H1 (cell line): ENCODE measurements around the gene CUX1. TPM values are rescaled to one million over a fixed set of nuclear protein-coding genes. Genes with fewer than 3 reads are reported as not detected.

Experiments
- CTCF ChIA-PET: fragments of 300-600 bp; sonication (Branson Sonifier 250); formaldehyde crosslinking; loops from one replicate; lab custom pipeline; 2021; ENCODE audit not compliant: partially characterized antibody; lab: Charles Lee
- POLR2A ChIA-PET: fragments of 300-600 bp; sonication (Branson Sonifier 250); formaldehyde crosslinking; loops from one replicate; lab custom pipeline; 2021; ENCODE audit warnings: inconsistent platforms; ENCODE audit not compliant: partially characterized antibody; lab: Charles Lee
- DNase-seq, 2 experiments: peaks; one replicate each; pipeline versions ENCODE4 v3.0.0 to v3.0.0-alpha.2; 2010 to 2022; ENCODE audit warnings: low spot score in 2 of 2, low read depth in 1 of 2, mixed read lengths in 1 of 2
- FAIRE-seq: peaks from 2 replicates; lab custom pipeline; 2011; peaks lifted over from hg19 to GRCh38; lab: Jason Lieb, UNC
- H2AFZ ChIP-seq: 2 replicates; pipeline ENCODE4 v1.8.1; 2012; ENCODE audit warnings: low read length, inconsistent platforms
- H2AK5ac ChIP-seq: 2 replicates; pipeline ENCODE4 v1.6.1; 2013; ENCODE audit warnings: low read depth, low read length
- H2BK120ac ChIP-seq: replicated peaks from 2 replicates; pipeline ENCODE3; 2013; ENCODE audit warnings: low read depth, low read length, inconsistent platforms
- H2BK12ac ChIP-seq: 2 replicates; pipeline ENCODE4 v1.6.1; 2013; ENCODE audit warnings: low read depth, low read length
- H2BK15ac ChIP-seq: 2 replicates; pipeline ENCODE4 v1.6.1; 2013; ENCODE audit warnings: low read length
- H2BK20ac ChIP-seq: 2 replicates; pipeline ENCODE4 v1.6.1; 2013; ENCODE audit warnings: low read length
- H2BK5ac ChIP-seq: 2 replicates; pipeline ENCODE4 v1.6.1; 2013; ENCODE audit warnings: low read depth, low read length
- H3K14ac ChIP-seq: 2 replicates; pipeline ENCODE4 v1.6.1; 2013; ENCODE audit warnings: inconsistent platforms; ENCODE audit not compliant: insufficient read length
- H3K18ac ChIP-seq: 2 replicates; pipeline ENCODE4 v1.6.1; 2013; ENCODE audit warnings: low read length; ENCODE audit errors: extremely low read depth
- H3K23ac ChIP-seq: 2 replicates; pipeline ENCODE4 v1.6.1; 2013; ENCODE audit warnings: inconsistent platforms; ENCODE audit not compliant: insufficient read length
- H3K23me2 ChIP-seq: 2 replicates; pipeline ENCODE4 v1.6.1; 2013; ENCODE audit warnings: low read depth, low read length
- H3K27ac ChIP-seq: 2 replicates; pipeline ENCODE4 v1.6.1; 2011; ENCODE audit warnings: low read depth, low read length, inconsistent platforms
- H3K27me3 ChIP-seq, 4 experiments: replicated peaks in 1 of 4; 1 replicate in 1 of 4; 2 replicates in 3 of 4; pipeline versions ENCODE4 v1.6.1 to v1.8.1; 2011 to 2013; ENCODE audit warnings: low read length in 3 of 4, mild to moderate bottlenecking in 3 of 4, inconsistent platforms in 2 of 4, mixed read lengths in 2 of 4, moderate library complexity in 1 of 4; ENCODE audit not compliant: control insufficient read depth in 3 of 4, insufficient read depth in 3 of 4; ENCODE audit errors: extremely low read depth in 1 of 4
- H3K36me3 ChIP-seq, 4 experiments: 2 replicates each; pipeline versions ENCODE4 v1.6.1 to v1.8.1; 2011 to 2013; ENCODE audit warnings: mild to moderate bottlenecking in 4 of 4, low read length in 3 of 4, moderate library complexity in 2 of 4, control low read depth in 1 of 4, inconsistent platforms in 1 of 4; ENCODE audit not compliant: insufficient read depth in 4 of 4, control insufficient read depth in 2 of 4
- H3K4ac ChIP-seq: replicated peaks from 2 replicates; pipeline ENCODE3; 2013; ENCODE audit warnings: low read length, low read depth, mixed read lengths, inconsistent platforms; ENCODE audit not compliant: insufficient read length
- H3K4me1 ChIP-seq, 4 experiments: replicated peaks in 1 of 4; 1 replicate in 1 of 4; 2 replicates in 3 of 4; pipeline versions ENCODE4 v1.6.1 to v1.8.1; 2011 to 2013; ENCODE audit warnings: low read length in 3 of 4, inconsistent platforms in 2 of 4, mixed read lengths in 1 of 4; ENCODE audit not compliant: insufficient read depth in 4 of 4, control insufficient read depth in 3 of 4
- H3K4me2 ChIP-seq, 2 experiments: 2 replicates each; pipeline versions ENCODE4 v1.6.1 to v1.8.1; 2011 to 2013; ENCODE audit warnings: low read depth in 2 of 2, low read length in 2 of 2, control low read depth in 1 of 2, inconsistent platforms in 1 of 2, mild to moderate bottlenecking in 1 of 2; ENCODE audit not compliant: insufficient read depth in 1 of 2
- H3K4me3 ChIP-seq, 4 experiments: fragments of 200-600, 300-600 bp in 1 of 4; sonication (generic), shearing (Covaris generic), sonication (Bioruptor Twin) in 1 of 4; 2 replicates each; pipeline versions ENCODE4 v1.5.1 to v1.8.1; 2011 to 2016; ENCODE audit warnings: low read length in 4 of 4, low read depth in 3 of 4, control low read depth in 2 of 4, inconsistent platforms in 2 of 4, mild to moderate bottlenecking in 2 of 4, mixed read lengths in 1 of 4, moderate library complexity in 1 of 4; ENCODE audit not compliant: insufficient read depth in 2 of 4; ENCODE audit errors: extremely low read depth in 1 of 4
- H3K56ac ChIP-seq: replicated peaks from 2 replicates; pipeline ENCODE3; 2013; ENCODE audit warnings: low read depth, mild to moderate bottlenecking, mixed read lengths, low read length, inconsistent platforms; ENCODE audit not compliant: insufficient read length
- H3K79me1 ChIP-seq: 2 replicates; pipeline ENCODE4 v1.6.1; 2013; ENCODE audit warnings: low read depth, low read length, control low read depth
- H3K79me2 ChIP-seq, 2 experiments: 2 replicates each; pipeline versions ENCODE4 v1.6.1 to v1.8.1; 2012 to 2013; ENCODE audit warnings: low read length in 2 of 2, mild to moderate bottlenecking in 2 of 2, inconsistent platforms in 1 of 2; ENCODE audit not compliant: insufficient read depth in 2 of 2, control insufficient read depth in 1 of 2
- H3K9ac ChIP-seq, 4 experiments: replicated peaks in 1 of 4; 1 replicate in 1 of 4; 2 replicates in 3 of 4; pipeline versions ENCODE4 v1.6.1 to v1.8.1; 2011 to 2013; ENCODE audit warnings: low read depth in 3 of 4, low read length in 3 of 4, control low read depth in 2 of 4, mild to moderate bottlenecking in 2 of 4, moderate library complexity in 2 of 4, inconsistent platforms in 1 of 4; ENCODE audit errors: extremely low read depth in 1 of 4
- H3K9me3 ChIP-seq, 2 experiments: 2 replicates each; pipeline versions ENCODE4 v1.6.1 to v1.8.1; 2012 to 2013; ENCODE audit warnings: mild to moderate bottlenecking in 2 of 2, moderate library complexity in 2 of 2, control low read depth in 1 of 2, inconsistent platforms in 1 of 2, low read depth in 1 of 2, low read length in 1 of 2, mixed read lengths in 1 of 2; ENCODE audit not compliant: insufficient read depth in 2 of 2
- H4K20me1 ChIP-seq, 2 experiments: replicated peaks in 1 of 2; 2 replicates each; pipeline versions ENCODE3 to v1.8.1; 2011 to 2013; ENCODE audit warnings: inconsistent platforms in 2 of 2, low read length in 2 of 2, mild to moderate bottlenecking in 1 of 2; ENCODE audit not compliant: insufficient read depth in 2 of 2, control insufficient read depth in 1 of 2
- H4K5ac ChIP-seq: 2 replicates; pipeline ENCODE4 v1.6.1; 2013; ENCODE audit warnings: low read length, low read depth, mixed read lengths, inconsistent platforms; ENCODE audit not compliant: insufficient read length
- H4K8ac ChIP-seq: 2 replicates; pipeline ENCODE4 v1.8.0; 2013; ENCODE audit warnings: mild to moderate bottlenecking, moderate library complexity, low read length, inconsistent platforms; ENCODE audit not compliant: insufficient read depth; ENCODE audit errors: extremely low read depth
- H4K91ac ChIP-seq: replicated peaks from 2 replicates; pipeline ENCODE3; 2013; ENCODE audit warnings: low read length, mixed read lengths, inconsistent platforms; ENCODE audit not compliant: insufficient read length
- GABPA ChIP-seq: IDR thresholded peaks from 2 replicates; pipeline ENCODE4 v1.6.1; 2011; ENCODE audit warnings: mild to moderate bottlenecking, low read length, moderate library complexity, borderline replicate concordance; ENCODE audit not compliant: insufficient read depth
- KDM5A ChIP-seq: fragments of 200-600 bp; IDR thresholded peaks from 2 replicates; pipeline ENCODE4 v1.7.1; 2012; ENCODE audit warnings: mild to moderate bottlenecking, low read length, inconsistent platforms, mixed read lengths
- NANOG ChIP-seq: IDR thresholded peaks from 2 replicates; pipeline ENCODE4 v1.6.1; 2011; ENCODE audit warnings: low read length, low read depth, mild to moderate bottlenecking, inconsistent platforms; ENCODE audit not compliant: insufficient read depth, poor library complexity, severe bottlenecking
- RNF2 ChIP-seq: fragments of 200-900, 300-1000 bp; sonication (generic); IDR thresholded peaks from 2 replicates; pipeline ENCODE4 v1.7.1; 2016; ENCODE audit warnings: borderline replicate concordance, low read depth, mild to moderate bottlenecking, antibody characterized with exemption, low read length; ENCODE audit not compliant: poor library complexity, severe bottlenecking; ENCODE audit errors: missing control alignments
- SP2 ChIP-seq: IDR thresholded peaks from 2 replicates; pipeline ENCODE4 v1.6.1; 2012; ENCODE audit warnings: mild to moderate bottlenecking, low read length, inconsistent platforms
- SRF ChIP-seq: IDR thresholded peaks from 2 replicates; pipeline ENCODE4 v1.6.1; 2011; ENCODE audit warnings: mild to moderate bottlenecking, low read depth, low read length, moderate library complexity
- WGBS, 2 experiments: shearing (Covaris generic) in 1 of 2; methylation state at CpG; one replicate each; pipeline versions ENCODE4 v1.1.6 to v1.1.7; 2013 to 2015; ENCODE audit warnings: low lambda C conversion rate in 2 of 2, mixed read lengths in 2 of 2, inconsistent platforms in 1 of 2, low coverage in 1 of 2, missing lambda C conversion rate in 1 of 2; ENCODE audit not compliant: insufficient replicate concordance in 2 of 2, insufficient coverage in 1 of 2, insufficient read length in 1 of 2; ENCODE audit errors: extremely low coverage in 1 of 2, missing lambda C conversion rate in 1 of 2; 5-methylcytosine and 5-hydroxymethylcytosine counted together
- polyA plus RNA-seq, 7 experiments: library from polyadenylated mRNA; depleted of rRNA in 3 of 7; stranded (reverse) in 5 of 7; unstranded in 2 of 7; fragments of >200 nt in 5 of 7; fragments of 200-250 nt in 2 of 7; gene quantifications; 1 replicate in 5 of 7; 2 replicates in 1 of 7; 4 replicates in 1 of 7; pipeline versions ENCODE4 v1.2.1 to v1.2.3, GENCODE V29; 2011 to 2013; ENCODE audit warnings: missing spikeins in 2 of 7, mixed read lengths in 2 of 7
- total RNA-seq: library from RNA; stranded (reverse); fragmentation: NEBNext Ultra II Directional; extraction: Animal tissue kit (Norgen Biotek cat#: 25700); gene quantifications from 2 replicates; pipeline ENCODE4 v1.2.1, GENCODE V29; 2021

Gene CUX1
- total and polyA plus RNA-seq, 2 of the 8 experiments (the other 6 are each of a cell fraction or from before 2014, with no cell fraction given): 21.6 to 65.9 TPM

DNA sequence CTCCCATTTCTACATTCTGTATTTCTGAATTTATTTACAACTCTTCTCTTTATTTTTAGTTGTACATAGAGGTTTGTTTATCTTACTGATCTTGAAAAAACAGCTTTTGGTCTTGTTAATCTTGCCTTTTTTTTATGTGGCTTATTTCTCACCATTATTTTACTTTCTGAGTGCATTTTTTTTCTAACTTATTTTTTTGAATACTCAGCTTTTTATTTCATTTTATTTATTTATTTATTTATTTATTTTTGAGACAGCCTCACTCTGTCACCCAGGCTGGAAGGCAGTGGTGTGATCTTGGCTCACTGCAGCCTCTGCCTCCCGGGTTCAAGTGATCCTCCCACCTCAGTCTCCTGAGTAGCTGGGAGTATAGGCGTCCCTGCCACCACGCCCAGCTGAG lies 23.9 kb downstream of the CUX1 start:
- no peaks in the 10 kb centered on the region for H3K36me3 ChIP-seq
- DNase-seq: no peak
- H2BK20ac ChIP-seq: no peak overlapping the region
- FAIRE-seq: no peak
- peaks cover 13% of the 10 kb centered on the region for H3K79me1 ChIP-seq
- H2AK5ac ChIP-seq: no peak overlapping the region
- H2BK5ac ChIP-seq: no peak overlapping the region
- H3K23me2 ChIP-seq: no peaks in the 10 kb centered on the region; the same call in 1 of the 2 replicates
- no peak overlapping the region for H4K5ac ChIP-seq
- 79% methylated on average over 3 of the region's 3 CpGs; no CpG with 5 or more reads in 1 of the 2 experiments for WGBS, 2 experiments
- no peak overlapping the region for H3K56ac ChIP-seq
- no peak overlapping the region for H3K18ac ChIP-seq
- TF ChIP-seq NANOG: no peak
- TF ChIP-seq RNF2: no peak
- TF ChIP-seq GABPA: no peak
- TF ChIP-seq SP2: no peak
- TF ChIP-seq KDM5A: no peak
- TF ChIP-seq SRF: no peak
- H3K4me2 ChIP-seq: no peak overlapping the region
- H3K23ac ChIP-seq: no peak overlapping the region
- no peak overlapping the region for H2AFZ ChIP-seq
- peaks cover under 1 to 2% of the 10 kb centered on the region in 2 experiments; a peak in 1 of 4 replicates for H3K9me3 ChIP-seq
- H3K9ac ChIP-seq: no peak overlapping the region
- H3K14ac ChIP-seq: no peak overlapping the region
- H3K27ac ChIP-seq: no peak overlapping the region
- peaks cover 2 to 16% of the 10 kb centered on the region in 2 experiments for H4K20me1 ChIP-seq
- no peak overlapping the region for H3K4me3 ChIP-seq
- no peak overlapping the region for H2BK12ac ChIP-seq
- POLR2A ChIA-PET: interaction anchor here (1.7 kb wide), 1 partner anchor 8 kb away, joined by 4 read pairs; no protein-coding TSS in a partner anchor
- H4K8ac ChIP-seq: no peak overlapping the region
- H3K4me1 ChIP-seq: peaks cover 0 to 6% (median 3%) of the 10 kb centered on the region in 4 experiments; a peak in 5 of 7 replicates
- H3K4ac ChIP-seq: no peak overlapping the region
- no peak overlapping the region for H4K91ac ChIP-seq
- no peaks in the 10 kb centered on the region for H3K27me3 ChIP-seq
- H2BK120ac ChIP-seq: no peak overlapping the region
- CTCF ChIA-PET: interaction anchor here (0.6 to 1.5 kb wide), 5 partner anchors 15 to 134 kb away, joined by 3 to 5 read pairs (median 3); no protein-coding TSS in a partner anchor
- H2BK15ac ChIP-seq: no peak overlapping the region
- H3K79me2 ChIP-seq: peaks cover 27 to 95% of the 10 kb centered on the region in 2 experiments
